Mucosa of gallbladder (tissue), 1 donor: ENCODE results near the gene CCDC134. TPM values are rescaled to one million over a fixed set of nuclear protein-coding genes. Genes with fewer than 3 reads are reported as not detected.

Experiments
- DNase-seq: peaks from one replicate; pipeline ENCODE4 v3.0.0-alpha.2; 2020; ENCODE audit warnings: low spot score
- total RNA-seq: library from RNA; stranded (reverse); gene quantifications from one replicate; pipeline ENCODE4 v1.2.1, GENCODE V29; 2021
- donor health status: DM: no; HTN: no; CAD: no.

CCDC134 gene
- total RNA-seq, 1 donor from 2014 or later: 10.2 TPM

- DNase-seq: no peak
Measured at GRCh38 chr22:41782751-41783150, 17.7 kb upstream of the CCDC134 start.

- no peak for DNase-seq
Measured at GRCh38 chr22:41787331-41787730, 13.1 kb upstream of the CCDC134 start.

GRCh38 chr22:41793871-41794270, 6.6 kb upstream of the CCDC134 start:
- DNase-seq: no peak

GRCh38 chr22:41798736-41799135, 1.7 kb upstream of the CCDC134 start:
- DNase-seq: no peak

- peak; percentile 12 for DNase-seq
Measured at GRCh38 chr22:41799486-41800347, 762 bp upstream of the CCDC134 start.

- no peak for DNase-seq
Measured at GRCh38 chr22:41801147-41801819, 804 bp downstream of the CCDC134 start.

GRCh38 chr22:41801886-41802285, 1.4 kb downstream of the CCDC134 start:
- no peak for DNase-seq

- no peak for DNase-seq
Measured at GRCh38 chr22:41805639-41806038, 5.2 kb downstream of the CCDC134 start.

GRCh38 chr22:41808400-41808799, 7.9 kb downstream of the CCDC134 start:
- DNase-seq: no peak

- no peak for DNase-seq
Measured at GRCh38 chr22:41810022-41810421, 9.5 kb downstream of the CCDC134 start.

- no peak for DNase-seq
Measured at GRCh38 chr22:41812805-41813545, 12.5 kb downstream of the CCDC134 start.

GRCh38 chr22:41813726-41814410, 13.4 kb downstream of the CCDC134 start:
- DNase-seq: no peak

- no peak for DNase-seq
Measured at GRCh38 chr22:41815716-41816115, 15.2 kb downstream of the CCDC134 start.

GRCh38 chr22:41816241-41816640, 15.8 kb downstream of the CCDC134 start:
- DNase-seq: no peak

- no peak for DNase-seq
Measured at GRCh38 chr22:41816871-41817270, 16.4 kb downstream of the CCDC134 start.

- DNase-seq: no peak
Measured at GRCh38 chr22:41818011-41818410, 17.5 kb downstream of the CCDC134 start.

GRCh38 chr22:41818596-41818995, 18.1 kb downstream of the CCDC134 start:
- no peak for DNase-seq

- no peak for DNase-seq
Measured at GRCh38 chr22:41819257-41819656, 18.8 kb downstream of the CCDC134 start.

GRCh38 chr22:41820447-41820846, 20.0 kb downstream of the CCDC134 start:
- DNase-seq: no peak

- no peak for DNase-seq
Measured at GRCh38 chr22:41821471-41822316, 21.2 kb downstream of the CCDC134 start.
